IPS DF 4.7 (cell line): ENCODE data around the gene TPGS2.
"Not testable (repeated sequence)": the region's sequence is repeated elsewhere in the genome, so short reads cannot be mapped to it uniquely, and the experiment has no call there.

Source experiments
- DNase-seq: peaks from one replicate; pipeline ENCODE4 v3.0.0-alpha.2; 2013; ENCODE audit warnings: low spot score; ENCODE audit errors: extremely low read depth

TPGS2 gene

DNA sequence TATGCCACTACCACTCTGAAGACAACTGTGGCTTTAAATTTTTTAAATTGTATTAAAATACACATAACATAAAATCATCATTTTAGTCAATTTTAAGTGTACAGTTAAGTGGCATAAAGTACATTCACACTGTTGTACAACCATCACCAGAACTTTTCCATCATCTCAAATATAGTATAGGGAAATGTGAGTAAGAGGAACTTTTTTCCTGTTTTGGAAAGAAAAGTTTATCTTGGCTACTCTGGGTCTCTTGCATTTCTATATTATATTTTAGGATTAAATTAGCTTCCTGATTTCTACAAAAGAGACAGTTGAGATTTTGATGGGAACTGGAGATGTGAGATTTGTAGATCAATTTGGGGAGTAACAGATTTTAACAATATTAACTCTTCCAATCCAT, 3.3 kb downstream of the TPGS2 start:
- DNase-seq, result no peak

DNA sequence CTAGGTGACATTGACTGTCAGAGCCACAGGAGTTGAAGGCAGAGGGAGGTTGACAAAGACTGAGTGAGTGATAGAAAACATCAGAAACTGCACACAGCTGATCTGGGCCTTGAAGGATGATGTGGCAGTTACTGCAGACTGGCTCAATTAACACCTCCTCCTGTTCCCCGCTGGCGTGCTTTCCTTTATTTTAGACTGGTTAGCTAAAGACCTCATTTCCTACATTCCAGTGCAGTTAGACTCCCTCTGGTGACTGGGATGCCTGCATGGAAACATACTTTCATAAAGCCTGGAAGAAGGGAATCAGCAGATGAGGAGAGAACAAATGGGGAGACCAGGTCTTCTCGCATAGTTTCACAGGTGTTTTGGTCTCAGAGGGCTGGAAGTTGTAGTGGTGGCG, 7.1 kb downstream of the TPGS2 start:
- no peak for DNase-seq

DNA sequence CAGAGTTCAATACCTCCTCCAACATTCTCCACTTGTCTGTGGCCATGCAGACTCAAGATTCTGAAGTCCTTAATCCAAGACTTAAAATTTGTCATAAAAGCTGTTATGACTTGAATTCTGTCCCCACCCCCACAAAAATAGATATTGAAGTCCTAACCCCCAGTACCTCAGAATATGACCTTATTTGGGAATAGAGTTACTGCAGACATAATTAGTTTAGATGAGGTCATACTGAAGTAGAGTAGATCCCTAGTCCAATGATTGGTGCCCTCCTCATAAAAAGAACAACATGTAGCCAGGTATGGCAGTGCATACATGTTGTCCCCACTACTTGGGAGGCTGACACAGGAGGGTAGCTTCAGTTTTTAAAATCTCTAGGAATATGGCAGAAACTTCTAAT, 9.2 kb downstream of the TPGS2 start:
- DNase-seq, result no peak

DNA sequence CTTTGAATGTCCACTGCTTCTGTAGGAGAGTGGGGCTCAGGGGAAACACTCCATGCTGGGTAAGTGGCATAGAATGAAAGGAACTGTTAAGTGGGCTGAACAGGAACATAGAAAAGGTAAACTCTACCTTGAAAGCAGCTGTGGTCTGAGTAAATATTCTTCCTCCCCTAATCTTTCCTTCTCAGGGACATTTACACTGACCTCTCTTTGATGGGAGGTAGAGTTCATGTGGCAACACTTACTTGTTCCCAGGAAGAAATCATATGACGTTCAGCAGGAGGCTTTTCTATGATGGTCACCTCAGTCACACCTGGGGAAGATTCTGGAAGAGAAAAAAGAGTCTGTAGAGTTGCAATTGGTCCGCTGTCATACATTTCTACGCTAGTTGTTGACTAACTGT, 10.2 kb downstream of the TPGS2 start:
- DNase-seq, result no peak

DNA sequence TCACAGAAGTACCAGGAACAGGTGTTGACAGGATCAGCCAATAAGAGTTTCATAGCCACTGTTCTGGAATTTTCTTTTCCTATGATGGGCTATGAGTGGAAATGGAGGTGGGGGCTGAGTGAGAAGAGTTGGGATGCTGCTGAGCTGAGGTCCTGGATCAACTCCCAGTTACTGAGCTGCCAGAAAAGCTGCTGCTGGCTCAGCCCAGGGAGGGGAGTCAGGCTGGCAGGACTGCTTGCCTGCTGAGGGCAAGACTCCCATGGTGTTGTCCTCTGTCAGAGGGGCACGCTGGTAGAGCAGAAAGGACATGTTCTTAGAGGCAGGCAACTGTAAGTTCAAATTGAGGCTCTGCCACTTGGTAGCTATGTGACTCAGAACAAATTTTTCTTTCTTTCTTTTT, 11.8 kb downstream of the TPGS2 start:
- no peak for DNase-seq

DNA sequence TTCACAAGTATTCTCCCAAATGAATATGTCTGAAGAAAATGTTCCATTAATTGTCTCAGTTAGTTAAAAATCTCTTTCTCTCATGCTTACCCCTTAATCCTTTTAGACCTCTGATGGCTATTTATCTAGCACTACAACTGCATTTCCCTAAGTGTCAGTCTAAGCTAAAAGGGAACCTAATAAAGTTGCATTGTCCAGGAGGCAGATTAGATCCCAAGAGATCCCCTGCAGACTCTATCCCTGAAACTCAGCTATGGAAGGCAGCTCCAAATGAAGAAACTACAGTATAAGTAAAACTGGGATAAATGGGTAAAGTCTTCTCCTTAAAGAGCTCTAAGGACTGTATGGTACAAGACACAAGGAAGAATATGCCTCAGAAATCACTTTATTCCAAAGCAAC, 12.7 kb downstream of the TPGS2 start:
- DNase-seq, result not testable (repeated sequence)

DNA sequence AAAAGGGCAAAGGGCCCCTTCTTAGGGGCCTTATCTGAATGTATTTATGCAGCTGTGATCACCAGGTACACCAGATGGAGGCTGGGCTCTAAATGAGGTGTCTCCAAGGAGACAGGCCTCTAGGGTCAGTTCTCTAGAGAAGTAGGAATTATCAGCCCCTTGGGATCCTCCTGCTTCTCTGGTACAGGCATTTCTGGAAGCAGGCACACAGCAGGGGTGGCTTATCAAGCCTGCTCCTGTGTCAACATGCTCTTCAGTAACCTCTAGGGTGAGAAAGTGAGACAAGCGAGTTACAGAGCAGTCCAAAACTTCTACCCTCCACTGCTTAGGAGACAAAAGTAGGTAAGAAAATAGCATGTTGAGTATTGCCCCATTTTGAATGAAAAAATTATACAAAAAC, 13.8 kb downstream of the TPGS2 start:
- no peak for DNase-seq

DNA sequence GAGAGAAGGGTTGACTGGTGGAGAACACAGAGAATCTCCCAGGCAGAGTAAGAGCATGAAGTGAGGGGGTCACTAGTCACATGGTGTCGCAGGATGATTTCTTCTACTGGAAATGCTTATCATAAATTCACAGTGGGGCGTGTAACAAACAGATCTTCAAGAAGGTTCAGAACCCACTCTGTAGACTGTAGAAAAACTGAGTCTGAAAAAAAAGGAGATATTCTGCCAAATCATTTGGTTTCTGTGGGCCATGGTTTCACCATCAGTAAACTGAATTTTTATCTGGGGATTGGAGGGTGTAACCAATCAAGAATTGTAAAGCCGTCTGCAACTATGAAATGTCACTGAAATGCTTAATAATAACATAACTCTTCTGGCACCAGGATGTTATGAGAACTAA, 15.0 kb downstream of the TPGS2 start:
- DNase-seq, result no peak

DNA sequence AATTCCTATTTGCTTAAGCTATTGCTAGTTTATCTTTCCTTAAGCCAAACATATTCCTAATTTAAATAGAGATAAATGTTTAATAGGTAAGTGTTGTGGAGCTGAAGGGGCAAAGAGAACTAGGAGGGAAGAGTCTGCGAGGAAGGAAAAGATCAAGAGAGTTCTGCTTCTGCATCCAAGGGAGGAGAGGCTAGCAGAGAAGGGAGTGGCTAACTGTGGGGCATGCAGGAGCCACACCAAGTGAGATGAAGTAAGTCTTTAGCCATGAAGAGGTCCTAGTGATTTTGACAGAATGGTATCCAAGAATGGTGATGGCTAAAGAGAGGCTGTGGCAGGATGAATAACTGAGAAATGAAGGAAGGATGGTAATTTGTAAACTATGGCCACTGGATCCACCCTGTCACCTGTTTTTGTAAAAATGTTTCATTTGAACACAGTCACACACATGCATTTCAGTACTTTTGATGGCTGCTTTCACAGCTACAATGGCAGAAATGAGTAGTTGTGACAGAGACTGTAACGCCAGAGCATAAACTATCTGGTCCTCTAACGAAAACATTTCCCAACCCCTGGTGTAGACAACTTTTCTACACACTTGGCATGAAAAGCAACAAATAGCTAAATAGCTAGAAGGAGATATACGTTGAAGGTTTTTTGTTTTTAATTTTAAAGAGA, 15.6 kb downstream of the TPGS2 start:
- no peak for DNase-seq

DNA sequence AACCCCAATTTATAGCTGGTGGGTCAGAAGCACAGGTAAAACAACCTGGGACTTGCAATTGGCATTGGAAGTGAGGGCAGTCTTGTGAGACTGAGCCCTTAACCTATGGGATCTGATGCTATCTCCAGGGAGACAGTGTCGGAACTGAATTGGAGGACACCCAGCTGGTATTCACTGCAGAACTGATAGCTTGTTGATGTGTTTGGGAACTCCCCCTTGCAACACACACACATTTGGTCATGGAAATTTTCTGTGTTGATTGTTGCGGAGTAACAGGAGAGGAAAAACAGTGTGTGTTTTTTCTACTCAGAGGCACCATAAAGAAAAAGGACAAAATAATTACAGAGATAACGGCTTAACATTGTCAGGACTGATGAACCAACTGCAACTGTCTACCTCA, 16.1 kb downstream of the TPGS2 start:
- DNase-seq, result no peak

DNA sequence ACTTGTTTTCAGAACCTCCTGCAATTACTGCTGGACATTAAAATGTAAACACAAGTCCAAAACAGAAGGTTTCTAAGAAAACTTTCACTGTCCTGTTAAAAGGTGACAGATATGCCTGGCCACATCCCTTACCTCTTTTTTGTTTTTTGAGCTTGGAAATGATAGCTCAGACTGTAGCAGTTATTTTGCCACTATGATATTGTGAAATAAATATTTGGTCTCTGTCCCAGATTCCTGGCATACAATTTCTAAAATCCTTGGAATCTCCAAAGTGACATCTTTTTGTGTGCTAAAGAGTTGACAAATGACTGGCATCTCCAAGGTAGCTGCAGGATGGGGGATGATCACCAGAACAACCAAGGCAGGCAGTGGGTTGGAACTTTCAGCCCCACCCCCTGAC, 16.8 kb downstream of the TPGS2 start:
- no peak for DNase-seq

DNA sequence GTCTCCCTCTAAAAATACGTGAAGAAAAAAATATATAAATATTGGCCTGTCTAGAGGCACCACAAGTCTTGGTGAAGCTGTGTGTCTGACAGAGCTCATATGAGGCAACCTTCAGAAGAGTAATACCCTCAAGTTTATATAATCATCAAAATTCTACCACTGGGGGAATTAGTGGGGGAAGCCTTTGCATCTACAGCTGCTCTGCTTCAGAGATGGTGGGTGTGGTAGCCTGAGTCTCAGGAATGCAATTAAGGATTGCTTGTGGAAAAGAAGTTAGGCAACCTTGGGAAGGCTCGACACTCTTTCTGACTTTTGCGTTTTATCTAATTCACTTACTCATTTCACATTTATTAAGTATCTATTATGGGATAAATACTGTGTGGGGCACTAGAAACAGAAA, 17.4 kb downstream of the TPGS2 start:
- no peak for DNase-seq

DNA sequence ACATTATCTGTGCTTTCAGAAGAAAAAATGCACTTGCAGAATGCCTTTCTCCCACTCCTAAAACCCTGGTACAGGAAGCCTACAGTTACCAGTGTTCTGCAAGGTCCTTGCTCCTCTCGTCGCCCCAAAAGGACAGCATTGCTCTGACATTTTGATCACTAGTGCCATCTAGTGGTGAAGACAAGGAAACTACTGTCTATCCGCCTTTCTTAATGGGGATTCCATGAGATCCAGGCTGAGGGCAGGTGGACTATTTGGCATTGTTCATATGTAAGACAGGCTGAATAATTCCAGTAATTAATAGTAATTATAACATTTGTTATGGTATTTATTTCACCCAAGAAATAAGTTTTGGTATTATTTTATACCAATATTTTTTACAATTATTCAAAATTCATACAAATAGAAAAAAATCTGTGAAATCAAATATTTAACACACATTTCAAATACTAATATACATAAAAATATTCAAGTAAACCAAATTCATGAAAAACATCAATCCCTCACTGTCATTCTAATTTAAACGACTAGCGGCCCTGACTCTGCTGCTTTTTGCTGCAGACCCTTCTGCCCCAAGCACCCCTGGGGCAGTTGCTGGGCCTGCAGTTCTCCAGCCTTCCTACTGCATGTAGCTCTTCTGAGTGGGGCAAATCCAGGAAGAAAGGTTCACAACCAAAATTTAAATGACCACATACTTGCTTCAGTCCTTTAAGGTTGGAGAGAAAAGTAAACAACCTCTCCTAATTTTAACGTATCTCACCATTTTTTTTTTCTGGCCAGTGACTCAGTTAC, 19.0 kb downstream of the TPGS2 start:
- no peak for DNase-seq

DNA sequence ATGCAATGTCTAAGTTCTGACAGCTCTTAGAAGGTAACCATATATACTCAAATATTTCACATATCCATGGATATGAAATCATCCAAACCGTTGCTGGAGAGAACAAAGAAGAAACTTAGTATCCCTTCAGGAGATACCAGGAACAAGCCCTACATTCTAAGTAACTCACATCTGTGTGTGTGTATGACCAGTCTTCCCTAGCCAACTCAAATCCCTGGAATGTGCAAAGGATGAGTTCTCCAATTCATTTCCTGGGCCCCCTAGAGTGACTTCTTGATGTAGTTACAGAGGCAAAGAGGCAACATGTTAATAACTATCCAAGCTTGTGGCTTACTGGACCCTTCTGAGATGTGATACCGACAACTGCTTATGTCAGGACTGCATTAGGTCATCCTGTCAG, 20.1 kb downstream of the TPGS2 start:
- DNase-seq, result no peak

DNA sequence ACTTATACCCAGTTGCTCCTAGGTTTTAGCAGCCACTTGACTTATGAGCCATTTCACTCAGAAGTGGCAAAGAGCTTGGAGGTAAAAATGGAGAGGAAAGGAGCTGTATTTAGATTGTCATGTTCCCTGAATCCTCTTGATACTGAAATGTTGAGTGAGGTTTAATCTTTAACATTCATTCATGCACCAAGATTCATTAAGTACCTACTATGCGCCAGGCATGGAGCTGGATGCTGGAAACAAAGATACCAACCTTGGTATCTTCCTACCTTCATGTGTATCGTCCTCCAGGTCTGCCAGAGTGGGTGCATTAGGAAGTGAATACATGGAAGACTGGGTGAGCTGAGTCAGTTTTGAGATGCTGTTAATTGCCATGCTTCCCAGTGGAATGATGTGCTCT, 23.7 kb downstream of the TPGS2 start:
- DNase-seq, result no peak

DNA sequence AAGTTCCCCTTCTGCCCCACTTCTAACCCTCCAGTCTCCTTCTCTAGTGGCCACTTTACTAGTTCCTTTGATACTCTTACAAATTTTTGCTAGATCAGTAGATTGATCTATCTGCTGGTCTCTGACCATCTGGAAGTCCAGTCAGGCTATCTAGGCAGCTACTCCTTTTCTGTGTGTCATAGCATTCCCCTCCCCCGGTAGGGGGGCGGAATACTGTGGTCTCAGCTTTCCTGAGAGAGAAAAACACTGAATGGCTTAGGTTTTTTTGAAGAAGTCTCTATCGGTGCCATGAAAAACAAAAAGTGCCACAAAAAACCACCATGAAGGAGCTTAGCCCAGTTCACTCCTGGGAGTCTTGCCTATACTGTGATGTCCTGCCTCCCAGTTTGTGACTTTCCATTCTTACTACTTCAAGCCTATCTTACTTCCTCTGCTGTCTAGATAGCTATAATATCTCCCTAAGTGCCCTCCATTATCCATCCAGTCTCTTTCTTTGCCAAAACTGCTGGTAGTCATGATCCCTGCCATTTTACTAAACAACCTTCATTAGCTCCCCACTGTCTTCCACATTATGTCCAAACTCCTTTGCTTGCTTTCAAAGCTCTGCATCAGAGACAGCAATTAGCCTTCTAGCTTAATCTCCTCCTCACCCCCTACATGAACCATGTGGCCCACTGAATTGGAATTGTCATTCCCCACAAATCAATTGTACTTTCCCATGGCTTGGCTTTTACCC, 29.9 kb downstream of the TPGS2 start:
- no peak for DNase-seq

DNA sequence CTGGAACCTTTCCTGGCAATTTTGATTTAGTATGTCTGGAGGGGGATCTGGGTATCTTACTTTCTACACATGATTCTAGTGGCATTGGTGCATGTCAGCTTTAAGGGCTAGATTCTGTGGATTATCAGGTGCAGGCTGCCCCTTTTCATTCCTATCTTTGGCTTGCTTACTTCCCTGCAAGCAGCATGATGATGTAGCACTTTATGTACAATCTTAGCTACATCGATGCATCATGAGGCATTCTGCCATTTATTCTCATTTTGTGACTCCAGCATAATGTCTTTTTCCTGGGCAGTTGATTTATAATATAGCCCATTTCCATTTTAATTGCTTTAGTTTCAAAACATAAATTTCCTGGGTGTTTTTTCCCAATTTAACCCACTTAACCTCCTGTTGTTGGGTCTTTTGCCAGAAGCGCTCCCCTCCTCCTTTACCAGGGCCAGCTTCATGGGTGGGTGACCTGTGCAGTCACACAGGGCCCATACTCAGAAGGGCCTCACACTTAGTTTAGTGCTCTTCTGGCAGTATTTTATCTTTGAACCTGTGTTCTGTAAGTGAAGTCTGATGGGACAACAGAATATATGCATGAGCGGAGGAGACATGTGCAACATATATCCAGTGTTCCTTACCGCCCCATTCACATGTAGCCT, 36.0 kb downstream of the TPGS2 start:
- no peak for DNase-seq

DNA sequence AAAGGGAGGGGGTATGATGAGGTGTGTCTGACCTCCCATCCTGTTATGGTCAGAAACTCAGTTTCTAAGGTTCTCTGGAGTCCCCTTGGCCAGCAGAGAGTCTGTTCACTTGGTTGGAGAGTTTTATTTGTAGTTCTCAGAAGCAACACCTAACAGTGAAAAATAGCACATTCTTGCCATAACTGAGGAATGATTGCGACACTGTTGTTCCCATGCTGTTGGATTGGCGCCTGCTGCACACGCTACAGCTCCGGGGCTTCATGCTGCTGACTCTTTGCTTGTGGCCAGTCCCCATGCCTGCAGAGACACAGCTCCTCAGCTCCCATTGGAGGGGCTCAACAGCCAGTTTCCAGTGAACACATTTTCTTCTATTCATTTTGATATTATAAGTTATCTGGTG, 42.1 kb downstream of the TPGS2 start:
- no peak for DNase-seq

DNA sequence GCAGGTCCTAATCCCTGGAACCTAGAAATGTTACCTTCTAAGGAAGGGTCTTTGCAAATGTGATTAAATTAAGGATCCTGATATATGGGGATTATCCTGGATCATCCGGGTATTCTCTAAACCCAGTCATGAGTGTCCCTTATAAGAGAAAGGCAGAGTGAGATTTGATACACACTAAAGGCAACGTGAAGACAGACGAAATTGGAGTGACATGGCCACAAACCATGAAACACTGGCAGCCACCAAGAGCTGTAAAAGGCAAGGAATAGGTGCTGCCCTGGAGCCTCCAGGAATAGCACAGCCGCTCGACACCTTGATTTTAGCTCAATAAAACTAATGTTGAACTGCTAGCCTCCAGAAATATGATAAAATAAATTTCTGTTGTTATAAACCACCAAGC, 45.0 kb downstream of the TPGS2 start:
- DNase-seq, result no peak

DNA sequence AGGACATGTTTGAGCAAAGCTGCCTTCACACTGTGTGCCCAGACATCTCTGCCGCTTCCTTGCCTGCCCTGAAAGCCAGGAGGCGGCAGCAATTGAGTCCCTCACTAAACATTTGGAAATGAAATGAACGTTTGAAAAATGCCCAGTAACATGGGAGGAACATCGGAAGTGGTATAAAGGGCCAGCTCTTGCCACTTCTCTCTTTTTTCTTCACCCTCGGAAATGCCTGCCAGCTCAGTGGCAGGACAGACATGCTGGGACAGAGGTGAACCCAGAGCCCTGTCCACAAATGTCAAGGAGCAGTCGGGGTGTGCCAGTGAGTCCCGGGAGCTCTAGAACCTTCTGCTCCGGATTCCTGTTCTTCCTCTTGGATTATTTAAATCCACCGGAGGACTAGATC, 46.1 kb downstream of the TPGS2 start:
- no peak for DNase-seq

DNA sequence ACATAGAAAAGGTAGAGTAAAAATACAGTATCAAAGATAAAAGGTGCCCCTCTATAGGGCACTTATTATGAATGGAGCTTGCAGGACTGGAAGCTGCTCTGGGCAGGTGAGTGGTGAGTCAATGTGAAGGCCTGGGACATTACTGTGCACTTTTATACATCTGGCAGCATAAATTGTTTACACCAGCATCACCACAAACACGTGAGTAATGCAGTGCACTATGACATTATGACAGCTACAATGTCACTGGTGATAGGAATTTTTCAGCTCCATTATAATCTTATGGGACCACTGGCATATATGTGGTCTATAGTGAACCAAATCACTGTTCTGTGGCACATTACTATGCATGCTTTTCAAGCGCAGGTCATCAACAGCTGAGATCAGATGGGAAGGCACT, 48.1 kb downstream of the TPGS2 start:
- no peak for DNase-seq

DNA sequence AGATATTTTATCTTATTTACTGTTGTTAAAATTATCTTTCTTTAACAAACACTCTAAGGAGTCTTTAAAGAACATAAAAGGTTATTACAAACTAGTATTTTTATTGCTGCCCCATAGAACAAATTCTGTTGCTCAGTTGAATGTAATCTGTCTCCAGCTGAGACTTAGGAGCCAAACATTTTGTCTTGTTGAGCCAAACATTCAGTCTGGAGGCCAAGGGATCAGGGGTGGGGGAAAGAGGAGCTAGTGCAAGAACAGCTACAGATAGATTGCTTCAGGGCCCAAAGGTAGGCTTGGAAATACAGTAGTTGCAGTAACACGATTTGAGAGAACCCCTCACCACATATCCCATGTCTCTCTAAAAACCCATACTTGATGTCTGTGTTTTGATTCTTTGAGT, 51.2 kb downstream of the TPGS2 start:
- DNase-seq, result no peak
